ENCODE data around the gene MRPS22. TPM values are rescaled to one million over a fixed set of nuclear protein-coding genes. Genes with fewer than 3 reads are reported as not detected.
"Not testable (repeated sequence)": the region's sequence is repeated elsewhere in the genome, so short reads cannot be mapped to it uniquely, and the experiment has no call there.

Gene MRPS22
- total RNA-seq, 1 donor from 2014 or later = 43.0 TPM

GRCh38 chr3:139327231-139327630 lies 16.6 kb upstream of the MRPS22 start:
- TF ChIP-seq, protein P1, sequence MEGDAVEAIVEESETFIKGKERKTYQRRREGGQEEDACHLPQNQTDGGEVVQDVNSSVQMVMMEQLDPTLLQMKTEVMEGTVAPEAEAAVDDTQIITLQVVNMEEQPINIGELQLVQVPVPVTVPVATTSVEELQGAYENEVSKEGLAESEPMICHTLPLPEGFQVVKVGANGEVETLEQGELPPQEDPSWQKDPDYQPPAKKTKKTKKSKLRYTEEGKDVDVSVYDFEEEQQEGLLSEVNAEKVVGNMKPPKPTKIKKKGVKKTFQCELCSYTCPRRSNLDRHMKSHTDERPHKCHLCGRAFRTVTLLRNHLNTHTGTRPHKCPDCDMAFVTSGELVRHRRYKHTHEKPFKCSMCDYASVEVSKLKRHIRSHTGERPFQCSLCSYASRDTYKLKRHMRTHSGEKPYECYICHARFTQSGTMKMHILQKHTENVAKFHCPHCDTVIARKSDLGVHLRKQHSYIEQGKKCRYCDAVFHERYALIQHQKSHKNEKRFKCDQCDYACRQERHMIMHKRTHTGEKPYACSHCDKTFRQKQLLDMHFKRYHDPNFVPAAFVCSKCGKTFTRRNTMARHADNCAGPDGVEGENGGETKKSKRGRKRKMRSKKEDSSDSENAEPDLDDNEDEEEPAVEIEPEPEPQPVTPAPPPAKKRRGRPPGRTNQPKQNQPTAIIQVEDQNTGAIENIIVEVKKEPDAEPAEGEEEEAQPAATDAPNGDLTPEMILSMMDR (conservative IDR thresholded peaks at IDR 0.05) = no peak
- Mint-ChIP-seq H3K4me1 (ENCODE audit: unreplicated experiment) (peaks cover 5% of the 10 kb centered on the region), H3K9me3 (no peaks in the 10 kb centered on the region), H3K4me3 (no peak overlapping the region), H3K27ac (no peak overlapping the region), H3K27me3 (peaks cover 79% of the 10 kb centered on the region), H3K36me3 (no peaks in the 10 kb centered on the region)
- DNase-seq (ENCODE audit: extremely low spot score, unreplicated experiment) = no peak

DNA sequence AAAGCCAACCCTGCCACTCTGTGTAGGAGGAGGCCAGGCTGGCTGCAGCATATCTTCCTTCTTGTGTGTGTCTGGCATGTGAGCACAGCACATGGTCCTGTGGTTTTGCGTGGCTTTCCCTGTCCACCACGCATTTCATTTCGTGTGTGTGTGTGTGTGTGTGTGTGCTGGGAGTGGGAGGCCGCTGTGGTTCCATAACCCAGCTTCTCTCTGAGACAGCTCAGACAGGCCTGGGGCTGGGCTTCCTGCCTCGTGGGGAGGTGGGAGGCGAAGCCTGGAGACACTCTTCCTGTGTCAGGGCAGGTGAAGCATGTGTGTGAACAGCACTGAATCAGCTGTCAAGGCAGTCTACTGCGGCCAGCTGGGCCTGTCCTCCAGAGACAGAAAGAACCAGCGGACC lies 16.0 kb upstream of the MRPS22 start:
- Mint-ChIP-seq H3K27me3 (peaks cover 80% of the 10 kb centered on the region), H3K36me3 (no peaks in the 10 kb centered on the region), H3K9me3 (no peaks in the 10 kb centered on the region), H3K27ac (no peak overlapping the region), H3K4me1 (ENCODE audit: unreplicated experiment) (peaks cover 5% of the 10 kb centered on the region), H3K4me3 (no peak overlapping the region)
- DNase-seq (ENCODE audit: extremely low spot score, unreplicated experiment) = peak; percentile 53
- TF ChIP-seq, protein P1 (conservative IDR thresholded peaks at IDR 0.05) = no peak

DNA sequence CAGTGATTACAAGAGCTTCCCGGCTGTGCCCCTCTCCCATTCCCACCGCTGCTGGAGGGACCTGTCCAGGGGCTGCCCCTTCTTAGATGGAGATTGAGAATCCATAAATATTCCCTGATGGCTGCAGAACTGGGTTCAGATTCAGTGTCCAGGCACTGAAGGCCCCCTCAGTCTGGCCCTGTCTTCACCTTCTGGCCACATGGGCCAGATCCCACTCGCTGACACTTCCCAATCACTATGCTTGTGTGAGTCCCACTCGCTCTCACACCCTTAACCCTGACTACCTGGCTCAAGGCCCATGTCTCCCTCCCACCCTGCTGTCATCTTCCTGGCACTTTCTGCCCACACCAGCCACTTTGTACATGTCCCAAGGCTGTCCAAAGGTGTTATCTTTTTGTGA lies 15.5 kb upstream of the MRPS22 start:
- no peak overlapping the region for H3K27ac Mint-ChIP-seq
- no peaks in the 10 kb centered on the region for H3K9me3 Mint-ChIP-seq
- H3K4me3 Mint-ChIP-seq = no peak overlapping the region
- TF ChIP-seq, protein P1 (conservative IDR thresholded peaks at IDR 0.05) = no peak
- H3K4me1 Mint-ChIP-seq (ENCODE audit: unreplicated experiment) = peaks cover 5% of the 10 kb centered on the region
- H3K27me3 Mint-ChIP-seq = peaks cover 81% of the 10 kb centered on the region
- no peaks in the 10 kb centered on the region for H3K36me3 Mint-ChIP-seq
- DNase-seq (ENCODE audit: extremely low spot score, unreplicated experiment) = peak; percentile 50

GRCh38 chr3:139329364-139329850 lies 14.4 kb upstream of the MRPS22 start:
- peak; percentile 93 for DNase-seq (ENCODE audit: extremely low spot score, unreplicated experiment)
- peaks cover 79% of the 10 kb centered on the region for H3K27me3 Mint-ChIP-seq
- TF ChIP-seq, protein P1 (conservative IDR thresholded peaks at IDR 0.05) = peak; percentile 100
- no peaks in the 10 kb centered on the region for H3K9me3 Mint-ChIP-seq
- no peaks in the 10 kb centered on the region for H3K36me3 Mint-ChIP-seq
- H3K27ac Mint-ChIP-seq = no peak overlapping the region
- H3K4me1 Mint-ChIP-seq (ENCODE audit: unreplicated experiment) = peaks cover 5% of the 10 kb centered on the region
- H3K4me3 Mint-ChIP-seq = no peak overlapping the region

DNA sequence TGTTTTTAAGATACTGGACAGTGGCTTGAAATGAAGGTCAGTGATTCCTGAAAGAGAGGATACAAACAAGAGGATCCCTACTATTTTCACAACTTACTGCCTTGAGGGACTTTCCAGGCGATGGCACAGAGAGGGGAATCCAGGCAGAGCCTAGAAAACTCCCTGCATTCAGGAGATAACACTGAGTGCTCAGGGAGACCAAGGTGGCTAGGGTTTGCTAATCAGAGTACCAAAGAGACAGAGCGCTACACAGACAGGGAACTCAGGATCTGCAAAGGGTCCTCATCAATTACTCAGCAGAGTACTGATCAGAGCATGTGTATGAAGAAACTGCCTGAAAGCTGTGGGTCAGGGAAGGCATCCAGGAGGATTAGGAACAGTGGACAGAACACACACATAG lies 11.7 kb upstream of the MRPS22 start:
- Mint-ChIP-seq H3K36me3 (no peaks in the 10 kb centered on the region), H3K4me3 (no peak overlapping the region), H3K27ac (no peak overlapping the region), H3K27me3 (peaks cover 73% of the 10 kb centered on the region), H3K9me3 (no peaks in the 10 kb centered on the region), H3K4me1 (ENCODE audit: unreplicated experiment) (peaks cover 5% of the 10 kb centered on the region)
- TF ChIP-seq, protein P1 (conservative IDR thresholded peaks at IDR 0.05) = no peak
- DNase-seq (ENCODE audit: extremely low spot score, unreplicated experiment) = peak; percentile 13

GRCh38 chr3:139334675-139335074 lies 9.1 kb upstream of the MRPS22 start:
- H3K36me3 Mint-ChIP-seq; H3K4me1 Mint-ChIP-seq (ENCODE audit: unreplicated experiment); H3K27ac Mint-ChIP-seq; H3K9me3 Mint-ChIP-seq; DNase-seq (ENCODE audit: extremely low spot score, unreplicated experiment); H3K4me3 Mint-ChIP-seq: not testable (repeated sequence)
- peaks cover 77% of the 10 kb centered on the region for H3K27me3 Mint-ChIP-seq
